Stimulated activated CD4-positive, alpha-beta T cell treated with anti-CD3 and anti-CD28 coated beads, Interleukin-12 subunit alpha, Interleukin-12 subunit beta, amount 100 ng/mL, for 24 hours (primary cell): ENCODE data around the gene BIRC3.
"Not testable (repeated sequence)": the region's sequence is repeated elsewhere in the genome, so short reads cannot be mapped to it uniquely, and the experiment has no call there.

Source experiments
- DNase-seq, 2 experiments: peaks; one replicate each; pipeline ENCODE4 v3.0.0-alpha.2; 2020; ENCODE audit warnings: low read depth in 2 of 2

The BIRC3 gene

GRCh38 chr11:102295045-102295444 lies 22.2 kb upstream of the BIRC3 start:
- no peak for DNase-seq

- DNase-seq, result not testable (repeated sequence)
Measured at GRCh38 chr11:102296757-102297156, 20.5 kb upstream of the BIRC3 start.

- not testable (repeated sequence) for DNase-seq
Measured at GRCh38 chr11:102300837-102301236, 16.4 kb upstream of the BIRC3 start.

- no peak for DNase-seq
Measured at GRCh38 chr11:102302241-102302640, 15.0 kb upstream of the BIRC3 start.

- DNase-seq, result no peak
Measured at GRCh38 chr11:102304686-102305085, 12.6 kb upstream of the BIRC3 start.

GRCh38 chr11:102305352-102306047 lies 11.8 kb upstream of the BIRC3 start:
- DNase-seq, result no peak

- no peak for DNase-seq
Measured at GRCh38 chr11:102306048-102306597, 11.2 kb upstream of the BIRC3 start.

- DNase-seq, result no peak
Measured at GRCh38 chr11:102306817-102307726, 10.2 kb upstream of the BIRC3 start.

GRCh38 chr11:102307727-102308038 lies 9.6 kb upstream of the BIRC3 start:
- no peak for DNase-seq

- DNase-seq, result no peak
Measured at GRCh38 chr11:102309621-102310541, 7.4 kb upstream of the BIRC3 start.

GRCh38 chr11:102312667-102313066 lies 4.6 kb upstream of the BIRC3 start:
- DNase-seq, result no peak

GRCh38 chr11:102313238-102313940 lies 3.9 kb upstream of the BIRC3 start:
- DNase-seq, result no peak

GRCh38 chr11:102314784-102315183 lies 2.5 kb upstream of the BIRC3 start:
- DNase-seq, result no peak

- DNase-seq, result no peak
Measured at GRCh38 chr11:102316346-102316904, 859 bp upstream of the BIRC3 start.

GRCh38 chr11:102317768-102318103 lies 452 bp downstream of the BIRC3 start:
- DNase-seq, result no peak

GRCh38 chr11:102318469-102318868 lies 1.2 kb downstream of the BIRC3 start:
- DNase-seq, result peak in 1 of 2 experiments; percentile 36

- DNase-seq, result no peak
Measured at GRCh38 chr11:102319544-102319943, 2.3 kb downstream of the BIRC3 start.

GRCh38 chr11:102320188-102320587 lies 2.9 kb downstream of the BIRC3 start:
- DNase-seq, result no peak

GRCh38 chr11:102320679-102321078 lies 3.4 kb downstream of the BIRC3 start:
- no peak for DNase-seq

- DNase-seq, result no peak
Measured at GRCh38 chr11:102322560-102322959, 5.3 kb downstream of the BIRC3 start.
